Effector memory CD4-positive, alpha-beta T cell (primary cell): ENCODE results near the gene KCNAB2.

ENCODE experiments used
- DNase-seq, 3 donors: peaks; one replicate each; pipeline ENCODE4 v3.0.0-alpha.2; 2020
- H3K27ac ChIP-seq: 2 replicates; pipeline ENCODE4 v1.7.0; 2013; ENCODE audit warnings: mild to moderate bottlenecking, low read length, moderate library complexity; ENCODE audit not compliant: insufficient read depth, poor library complexity, severe bottlenecking
- H3K27me3 ChIP-seq: replicated peaks from 2 replicates; pipeline ENCODE4 v1.7.0; 2013; ENCODE audit warnings: mild to moderate bottlenecking, low read length; ENCODE audit not compliant: insufficient read depth, control insufficient read depth, poor library complexity, severe bottlenecking
- H3K36me3 ChIP-seq: 2 replicates; pipeline ENCODE4 v1.7.0; 2013; ENCODE audit warnings: mild to moderate bottlenecking, low read length, moderate library complexity; ENCODE audit not compliant: control insufficient read depth, insufficient read depth
- H3K4me1 ChIP-seq: 2 replicates; pipeline ENCODE4 v1.7.0; 2013; ENCODE audit warnings: low read length, mild to moderate bottlenecking; ENCODE audit not compliant: control insufficient read depth, insufficient read depth, poor library complexity, severe bottlenecking
- H3K4me3 ChIP-seq: 2 replicates; pipeline ENCODE4 v1.7.0; 2013; ENCODE audit warnings: low read length, low read depth, mild to moderate bottlenecking; ENCODE audit not compliant: insufficient read depth, poor library complexity, severe bottlenecking
- H3K9me3 ChIP-seq: 2 replicates; pipeline ENCODE4 v1.7.0; 2013; ENCODE audit warnings: mild to moderate bottlenecking, low read length, moderate library complexity; ENCODE audit not compliant: control insufficient read depth

KCNAB2 gene

GRCh38 chr1:6030132-6030531 lies 15.6 kb upstream of the KCNAB2 start:
- Histone ChIP-seq H3K9me3 (no peaks in the 10 kb centered on the region), H3K27ac (no peak overlapping the region), H3K4me3 (no peak overlapping the region), H3K4me1 (peaks cover 75% of the 10 kb centered on the region), H3K36me3 (peaks cover 16% of the 10 kb centered on the region), H3K27me3 (no peaks in the 10 kb centered on the region)
- DNase-seq = no peak

GRCh38 chr1:6030547-6031261 lies 15.0 kb upstream of the KCNAB2 start:
- Histone ChIP-seq H3K4me1 (peaks cover 70% of the 10 kb centered on the region), H3K36me3 (peaks cover 16% of the 10 kb centered on the region), H3K27ac (no peak overlapping the region), H3K27me3 (no peaks in the 10 kb centered on the region), H3K9me3 (no peaks in the 10 kb centered on the region), H3K4me3 (no peak overlapping the region)
- no peak for DNase-seq

- Histone ChIP-seq H3K4me3 (no peak overlapping the region), H3K27me3 (no peaks in the 10 kb centered on the region), H3K27ac (no peak overlapping the region), H3K9me3 (no peaks in the 10 kb centered on the region), H3K36me3 (peaks cover 18% of the 10 kb centered on the region), H3K4me1 (peaks cover 55% of the 10 kb centered on the region)
- DNase-seq = no peak
Observed at GRCh38 chr1:6033124-6033523, 12.6 kb upstream of the KCNAB2 start.

GRCh38 chr1:6033986-6034749 lies 11.5 kb upstream of the KCNAB2 start:
- Histone ChIP-seq H3K9me3 (no peaks in the 10 kb centered on the region), H3K27ac (no peak overlapping the region), H3K27me3 (no peaks in the 10 kb centered on the region), H3K36me3 (peaks cover 25% of the 10 kb centered on the region), H3K4me3 (no peak overlapping the region), H3K4me1 (peaks cover 45% of the 10 kb centered on the region)
- DNase-seq = peak in 2 of 3 donors; percentile 13 to 16

GRCh38 chr1:6034750-6035096 lies 11.0 kb upstream of the KCNAB2 start:
- peaks cover 39% of the 10 kb centered on the region for H3K4me1 ChIP-seq
- no peak for DNase-seq
- no peaks in the 10 kb centered on the region for H3K27me3 ChIP-seq
- no peaks in the 10 kb centered on the region for H3K9me3 ChIP-seq
- H3K36me3 ChIP-seq = peaks cover 27% of the 10 kb centered on the region
- H3K27ac ChIP-seq = no peak overlapping the region
- no peak overlapping the region for H3K4me3 ChIP-seq

- H3K27me3 ChIP-seq = no peaks in the 10 kb centered on the region
- H3K9me3 ChIP-seq = no peaks in the 10 kb centered on the region
- no peak for DNase-seq
- H3K27ac ChIP-seq = no peak overlapping the region
- H3K4me1 ChIP-seq = peaks cover 33% of the 10 kb centered on the region
- peaks cover 33% of the 10 kb centered on the region for H3K36me3 ChIP-seq
- H3K4me3 ChIP-seq = no peak overlapping the region
Observed at GRCh38 chr1:6035303-6035702, 10.4 kb upstream of the KCNAB2 start.

GRCh38 chr1:6035719-6036118 lies 10.0 kb upstream of the KCNAB2 start:
- H3K36me3 ChIP-seq = peaks cover 37% of the 10 kb centered on the region
- peaks cover 29% of the 10 kb centered on the region for H3K4me1 ChIP-seq

GRCh38 chr1:6037338-6037762 lies 8.3 kb upstream of the KCNAB2 start:
- Histone ChIP-seq H3K27ac (no peak overlapping the region), H3K9me3 (no peaks in the 10 kb centered on the region), H3K4me3 (no peak overlapping the region), H3K27me3 (no peaks in the 10 kb centered on the region), H3K4me1 (peaks cover 16% of the 10 kb centered on the region), H3K36me3 (peaks cover 53% of the 10 kb centered on the region)
- no peak for DNase-seq

More at GRCh38 chr1:6035719-6036118, 10.0 kb upstream of the KCNAB2 start:
- no peak overlapping the region for H3K27ac ChIP-seq
- H3K4me3 ChIP-seq = no peak overlapping the region
- no peak for DNase-seq
- no peaks in the 10 kb centered on the region for H3K27me3 ChIP-seq
- no peaks in the 10 kb centered on the region for H3K9me3 ChIP-seq

- peaks cover 62% of the 10 kb centered on the region for H3K36me3 ChIP-seq
- peaks cover 12% of the 10 kb centered on the region for H3K4me1 ChIP-seq
- H3K27ac ChIP-seq = no peak overlapping the region
- H3K9me3 ChIP-seq = no peaks in the 10 kb centered on the region
- H3K27me3 ChIP-seq = no peaks in the 10 kb centered on the region
- H3K4me3 ChIP-seq = no peak overlapping the region
- DNase-seq = no peak
Observed at GRCh38 chr1:6038603-6039002, 7.1 kb upstream of the KCNAB2 start.

GRCh38 chr1:6039031-6039430 lies 6.7 kb upstream of the KCNAB2 start:
- no peaks in the 10 kb centered on the region for H3K27me3 ChIP-seq
- H3K9me3 ChIP-seq = no peaks in the 10 kb centered on the region
- peaks cover 8% of the 10 kb centered on the region for H3K4me1 ChIP-seq
- no peak for DNase-seq
- no peak overlapping the region for H3K4me3 ChIP-seq
- H3K36me3 ChIP-seq = peaks cover 62% of the 10 kb centered on the region
- H3K27ac ChIP-seq = no peak overlapping the region
